Measurements from ENCODE around the gene VDR.
A peak's percentile ranks its signal among the peaks of the same experiment; 100 is the strongest.

The VDR gene

DNA sequence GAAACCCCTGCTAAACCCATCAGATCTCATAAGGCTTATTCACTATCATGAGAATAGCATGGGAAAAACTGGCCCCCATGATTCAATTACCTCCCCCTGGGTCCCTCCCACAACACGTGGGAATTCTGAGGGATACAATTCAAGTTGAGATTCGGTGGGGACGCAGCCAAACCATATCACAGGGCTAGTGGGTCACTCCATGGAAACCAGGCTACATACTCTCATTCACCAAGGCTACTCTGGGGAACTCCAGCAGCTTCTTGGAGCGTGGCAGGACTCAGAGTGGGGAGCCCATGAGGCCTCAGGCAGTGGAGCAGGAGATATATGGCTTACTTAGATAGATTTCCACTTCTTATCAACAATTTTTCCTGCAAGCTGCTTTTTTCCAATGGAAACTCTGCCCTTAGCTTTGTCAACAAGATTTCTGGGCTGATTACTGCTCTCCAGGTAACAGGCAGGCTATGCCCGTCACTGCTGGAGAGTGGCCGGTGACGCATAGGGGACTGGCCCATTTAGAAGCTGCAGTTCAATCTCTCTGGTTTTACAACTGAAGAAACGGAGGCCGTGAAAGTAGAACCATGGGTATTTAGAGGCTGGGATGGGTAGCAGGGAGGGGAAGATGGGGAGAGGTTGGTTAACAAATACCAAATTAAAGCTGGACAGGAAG lies 16.5 kb downstream of the VDR start:
- peak overlapping the region; percentile 52 to 59 for H3K4me3 Mint-ChIP-seq
- DNase-seq = no peak
- no peaks in the 10 kb centered on the region for H3K27me3 Mint-ChIP-seq
- peak overlapping the region in 1 of 2 donors; percentile 38 for H3K27ac Mint-ChIP-seq
- H3K9me3 Mint-ChIP-seq = no peaks in the 10 kb centered on the region
- peaks cover 98% of the 10 kb centered on the region for H3K4me1 Mint-ChIP-seq
- no peak for ATAC-seq

DNA sequence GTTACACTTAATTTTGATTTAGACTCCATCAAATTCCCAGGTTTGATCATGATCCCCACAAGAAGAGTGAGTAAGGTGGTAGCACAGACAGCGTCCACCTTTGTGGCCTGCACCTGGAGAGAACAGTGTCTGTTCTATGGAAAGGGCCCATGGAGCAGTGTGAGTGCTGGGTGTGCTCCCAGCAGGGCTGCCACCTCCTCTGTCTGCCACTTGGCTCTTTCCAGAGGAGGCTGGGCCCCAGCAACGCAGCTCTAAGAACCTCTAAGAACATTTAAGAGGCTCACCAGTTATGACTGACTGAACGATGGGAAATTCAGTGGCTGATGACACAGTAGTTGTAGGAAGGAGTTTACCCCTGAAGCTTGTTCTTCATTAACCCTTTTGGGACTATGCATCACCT lies 17.3 kb downstream of the VDR start:
- Mint-ChIP-seq H3K27ac (peak overlapping the region in 1 of 2 donors; percentile 22), H3K27me3 (no peaks in the 10 kb centered on the region), H3K4me3 (peak overlapping the region in 1 of 2 donors; percentile 17), H3K4me1 (peaks cover 98% of the 10 kb centered on the region), H3K9me3 (no peaks in the 10 kb centered on the region)
- ATAC-seq (no peak), DNase-seq (no peak)

DNA sequence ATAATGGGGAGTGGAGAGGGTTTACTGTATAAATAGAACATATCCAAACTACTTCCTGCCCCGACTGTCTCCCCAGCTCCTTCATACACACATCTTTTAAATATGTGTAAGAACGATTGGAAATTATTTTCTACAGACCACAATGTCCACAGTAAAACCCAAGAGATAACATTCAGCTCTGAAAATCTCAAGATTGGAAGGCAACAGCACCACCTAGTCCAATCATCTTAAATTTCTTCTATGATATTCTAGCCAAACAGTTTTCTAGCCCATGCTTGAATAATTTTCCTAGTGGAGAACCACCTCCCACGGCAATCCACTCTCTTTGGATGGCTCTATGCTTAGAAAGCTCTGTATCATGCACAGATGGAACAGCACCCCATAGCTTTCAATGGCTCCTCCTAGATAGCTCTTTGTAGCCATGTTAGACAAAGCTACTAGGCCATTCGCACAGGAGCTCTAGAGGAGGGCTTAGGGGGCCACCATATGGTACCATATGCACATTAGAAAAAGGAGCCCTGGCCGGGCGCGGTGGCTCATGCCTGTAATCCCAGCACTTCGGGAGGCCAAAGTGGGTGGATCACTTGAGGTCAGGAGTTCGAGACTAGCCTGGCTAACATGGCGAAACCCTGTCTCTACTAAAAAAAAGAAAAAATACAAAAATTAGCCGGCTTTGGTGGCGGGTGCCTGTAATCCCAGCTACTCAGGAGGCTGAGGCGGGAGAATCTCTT lies 18.1 kb downstream of the VDR start:
- Mint-ChIP-seq H3K27me3 (no peaks in the 10 kb centered on the region), H3K27ac (peak overlapping the region in 1 of 2 donors; percentile 79), H3K4me3 (peak overlapping the region; percentile 3 to 94), H3K4me1 (peaks cover 98% of the 10 kb centered on the region), H3K9me3 (no peaks in the 10 kb centered on the region)
- no peak for DNase-seq
- ATAC-seq = no peak

DNA sequence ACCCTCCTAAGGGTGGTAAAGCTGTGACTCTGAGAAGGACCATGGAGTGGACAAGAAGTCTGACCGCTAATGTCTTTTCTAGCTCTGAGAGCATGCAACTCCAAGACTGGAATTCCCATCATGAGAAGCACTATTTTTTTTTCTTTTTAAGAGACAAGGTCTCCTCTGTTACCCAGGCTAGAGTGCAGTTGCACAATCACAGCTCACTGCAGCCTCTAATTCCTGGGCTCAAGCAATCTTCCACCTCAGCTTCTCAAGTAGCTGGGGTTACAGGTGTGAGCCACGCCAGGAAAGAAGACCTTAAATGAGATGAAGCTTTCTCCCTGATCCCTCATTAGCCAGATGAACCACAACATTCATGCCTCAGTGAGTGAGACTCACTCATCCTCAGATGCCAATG lies 19.2 kb downstream of the VDR start:
- Mint-ChIP-seq H3K27me3 (no peaks in the 10 kb centered on the region), H3K4me3 (peak overlapping the region; percentile 94 to 96), H3K27ac (peak overlapping the region; percentile 85 to 94), H3K4me1 (peaks cover 95% of the 10 kb centered on the region), H3K9me3 (no peaks in the 10 kb centered on the region)
- DNase-seq (no peak), ATAC-seq (no peak)

DNA sequence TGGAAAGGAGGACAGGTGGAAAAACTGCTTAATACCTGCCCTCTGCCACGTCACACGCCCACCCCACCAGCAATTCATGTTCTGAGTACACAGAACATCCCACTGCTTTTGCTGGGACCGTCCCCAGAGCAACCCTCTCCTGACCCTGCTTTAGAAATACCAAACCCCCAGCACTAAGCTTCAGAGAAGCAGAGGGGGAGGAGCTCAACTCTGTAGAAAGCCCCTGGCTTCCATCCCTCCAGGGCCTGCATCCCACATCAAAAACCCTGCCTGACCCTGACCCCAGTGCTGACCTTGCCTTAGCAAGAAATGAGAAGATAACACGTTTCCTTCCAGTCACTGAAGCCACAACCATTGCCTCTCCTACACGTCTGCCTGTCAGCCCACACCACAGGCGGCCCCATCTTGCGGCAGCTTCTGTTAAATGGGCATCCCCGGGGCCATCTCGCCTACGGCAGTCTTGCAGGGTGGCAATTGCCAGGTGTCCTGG lies 19.7 kb downstream of the VDR start:
- ATAC-seq = peak; percentile 94
- peak overlapping the region; percentile 94 to 97 for H3K27ac Mint-ChIP-seq
- H3K9me3 Mint-ChIP-seq = no peaks in the 10 kb centered on the region
- H3K4me1 Mint-ChIP-seq = peaks cover 96% of the 10 kb centered on the region
- peak overlapping the region; percentile 94 to 96 for H3K4me3 Mint-ChIP-seq
- H3K27me3 Mint-ChIP-seq = no peaks in the 10 kb centered on the region
- peak; percentile 87 to 97 for DNase-seq

DNA sequence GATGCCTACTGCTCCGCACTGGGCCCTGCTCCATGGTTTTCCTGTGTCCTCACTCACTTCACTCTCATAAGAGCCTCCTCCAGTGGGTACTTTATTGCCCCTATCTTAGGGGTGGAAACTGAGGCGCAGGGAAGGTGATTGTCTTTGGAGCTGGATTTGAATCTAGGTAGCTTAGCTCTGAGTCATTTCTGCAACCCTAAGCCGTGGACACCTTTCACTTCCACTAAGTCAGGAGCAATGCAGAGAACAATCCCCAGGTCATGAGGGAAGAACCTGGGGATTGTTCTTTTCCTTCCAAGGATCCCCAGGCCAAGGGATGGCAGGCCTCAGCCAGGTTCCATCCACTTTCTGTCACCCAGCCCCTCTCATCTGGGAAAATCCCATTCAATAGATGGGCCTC lies 20.3 kb downstream of the VDR start:
- peak overlapping the region; percentile 94 to 97 for H3K27ac Mint-ChIP-seq
- peaks cover 97% of the 10 kb centered on the region for H3K4me1 Mint-ChIP-seq
- no peaks in the 10 kb centered on the region for H3K27me3 Mint-ChIP-seq
- no peak for DNase-seq
- ATAC-seq = no peak
- peak overlapping the region; percentile 94 to 96 for H3K4me3 Mint-ChIP-seq
- H3K9me3 Mint-ChIP-seq = no peaks in the 10 kb centered on the region

DNA sequence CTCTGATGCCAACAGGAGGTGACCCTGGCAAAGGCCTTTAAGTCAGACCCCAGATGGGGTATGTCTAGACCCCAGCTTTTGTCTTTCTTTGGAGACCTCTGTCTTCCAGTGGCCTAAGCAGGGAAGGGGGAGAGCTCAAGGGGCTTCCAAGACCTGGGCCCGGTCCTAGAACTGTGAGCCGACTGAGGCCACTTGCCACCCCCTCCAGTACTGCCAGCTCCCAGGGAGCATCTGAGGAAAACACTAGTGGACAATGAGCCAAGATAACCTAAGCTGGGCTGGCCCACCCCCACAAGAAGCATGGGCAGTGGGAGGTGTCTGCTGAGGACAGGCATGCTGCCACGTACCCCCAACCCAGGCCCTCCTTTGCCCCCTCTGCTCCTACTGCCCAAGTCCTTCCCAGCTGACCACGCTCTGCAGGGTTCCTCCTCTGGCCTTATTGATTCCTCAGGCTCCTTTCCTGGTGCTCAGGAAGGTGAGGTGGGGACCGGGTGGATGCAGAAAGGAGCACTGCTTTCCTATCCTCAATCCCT lies 21.1 kb downstream of the VDR start:
- no peak for ATAC-seq
- Mint-ChIP-seq H3K9me3 (no peaks in the 10 kb centered on the region), H3K27ac (peak overlapping the region; percentile 94 to 95)

DNA sequence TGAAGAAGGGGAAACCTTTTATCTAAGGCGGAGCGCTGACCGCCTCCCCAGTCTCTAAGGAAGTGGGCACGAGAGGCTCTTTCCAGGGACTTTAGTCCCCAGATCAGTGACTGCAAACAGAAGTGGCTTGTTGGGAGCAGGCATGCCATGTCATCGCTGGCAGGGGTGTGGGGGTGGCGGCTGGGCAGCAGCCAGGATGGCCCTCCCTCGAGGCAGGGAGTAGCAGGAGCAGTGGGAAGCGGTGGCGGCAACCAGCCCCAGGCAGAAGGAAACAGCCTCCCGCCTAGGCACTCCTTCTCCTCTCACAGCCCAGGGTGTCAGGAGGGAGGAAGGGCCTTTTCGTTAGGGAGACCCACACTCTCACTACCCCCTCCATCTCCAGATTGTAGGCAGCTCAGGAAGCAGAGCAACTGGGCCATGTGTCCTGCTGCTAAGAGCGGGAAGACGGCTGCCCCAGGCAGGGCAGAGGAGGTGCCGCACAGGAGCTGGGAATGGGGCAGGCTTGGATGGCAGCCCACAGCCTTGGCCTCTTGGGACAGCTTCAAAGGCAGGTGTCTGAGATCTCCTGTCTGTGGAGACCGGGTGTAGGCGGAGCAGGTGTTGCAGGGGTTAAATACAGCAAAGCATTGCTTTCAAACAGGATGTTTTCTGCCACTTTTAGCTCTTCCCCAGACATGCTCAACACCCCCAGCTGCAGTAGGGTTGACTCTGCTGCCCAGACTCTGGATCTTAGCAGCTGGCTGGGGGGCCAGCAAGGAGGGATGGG lies 21.8 kb downstream of the VDR start:
- DNase-seq (peak; percentile 34 to 45), ATAC-seq (peak; percentile 10)
- H3K4me1 Mint-ChIP-seq = peaks cover 97% of the 10 kb centered on the region
- H3K9me3 Mint-ChIP-seq = no peaks in the 10 kb centered on the region
- H3K27me3 Mint-ChIP-seq = no peaks in the 10 kb centered on the region
- H3K27ac Mint-ChIP-seq = peak overlapping the region; percentile 94 to 95
- peak overlapping the region; percentile 94 to 96 for H3K4me3 Mint-ChIP-seq

More for the DNA sequence above, 21.1 kb downstream of the VDR start:
- peak overlapping the region; percentile 94 to 96 for H3K4me3 Mint-ChIP-seq
- no peaks in the 10 kb centered on the region for H3K27me3 Mint-ChIP-seq
- H3K4me1 Mint-ChIP-seq = peaks cover 97% of the 10 kb centered on the region
- no peak for DNase-seq

DNA sequence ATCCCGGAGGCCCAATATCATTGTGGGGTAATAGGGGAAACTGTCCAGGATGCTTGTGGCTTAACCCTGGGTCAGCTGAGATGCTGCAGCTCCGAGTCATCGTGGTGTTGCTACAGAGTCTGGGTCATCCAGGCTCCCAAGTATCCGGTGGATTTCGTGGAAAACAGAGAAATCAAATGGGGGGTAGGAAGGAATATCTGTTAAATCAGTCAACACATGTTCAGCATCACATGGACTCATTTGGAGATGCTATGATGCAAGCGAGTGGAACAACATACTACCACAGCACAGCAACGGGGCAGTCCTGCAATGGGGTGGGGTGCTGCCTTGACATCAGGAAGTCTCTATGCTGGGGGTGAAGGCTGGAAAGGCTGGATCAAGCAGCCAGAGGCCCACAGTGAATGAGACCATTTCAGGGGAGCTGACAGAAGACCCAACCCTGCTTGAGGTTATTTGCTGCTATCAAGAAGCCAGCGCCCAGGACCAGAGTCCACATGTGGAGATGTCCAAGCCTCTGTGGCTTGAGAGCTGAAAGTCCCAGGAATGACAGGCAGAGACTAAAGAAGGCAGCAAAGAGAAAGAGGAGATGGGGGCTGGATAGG lies 22.9 kb downstream of the VDR start:
- Mint-ChIP-seq H3K9me3 (no peaks in the 10 kb centered on the region), H3K27me3 (no peaks in the 10 kb centered on the region), H3K4me3 (peak overlapping the region; percentile 94 to 96), H3K4me1 (peaks cover 87% of the 10 kb centered on the region), H3K27ac (peak overlapping the region; percentile 95)
- ATAC-seq (no peak), DNase-seq (no peak)

DNA sequence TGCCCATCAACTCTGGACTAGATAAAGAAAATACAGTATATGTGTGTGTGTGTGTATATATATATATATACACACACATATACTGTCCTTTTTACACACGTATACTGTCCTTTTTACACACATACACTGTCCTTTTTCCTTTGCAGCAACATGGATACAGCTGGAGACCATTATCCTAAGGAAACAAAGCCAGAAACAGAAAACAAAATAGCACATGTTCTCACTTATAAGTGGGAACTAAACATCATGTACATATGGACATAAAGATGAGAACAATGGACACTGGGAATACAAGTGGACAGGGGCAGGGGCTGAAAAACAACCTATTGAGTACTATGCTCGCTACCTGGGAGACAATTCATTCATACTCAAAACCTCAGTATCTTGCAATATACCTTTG lies 23.7 kb downstream of the VDR start:
- Mint-ChIP-seq H3K4me3 (peak overlapping the region in 1 of 2 donors; percentile 94), H3K4me1 (peaks cover 87% of the 10 kb centered on the region), H3K27ac (peak overlapping the region in 1 of 2 donors; percentile 59), H3K9me3 (no peaks in the 10 kb centered on the region), H3K27me3 (no peaks in the 10 kb centered on the region)
- no peak for DNase-seq
- no peak for ATAC-seq

DNA sequence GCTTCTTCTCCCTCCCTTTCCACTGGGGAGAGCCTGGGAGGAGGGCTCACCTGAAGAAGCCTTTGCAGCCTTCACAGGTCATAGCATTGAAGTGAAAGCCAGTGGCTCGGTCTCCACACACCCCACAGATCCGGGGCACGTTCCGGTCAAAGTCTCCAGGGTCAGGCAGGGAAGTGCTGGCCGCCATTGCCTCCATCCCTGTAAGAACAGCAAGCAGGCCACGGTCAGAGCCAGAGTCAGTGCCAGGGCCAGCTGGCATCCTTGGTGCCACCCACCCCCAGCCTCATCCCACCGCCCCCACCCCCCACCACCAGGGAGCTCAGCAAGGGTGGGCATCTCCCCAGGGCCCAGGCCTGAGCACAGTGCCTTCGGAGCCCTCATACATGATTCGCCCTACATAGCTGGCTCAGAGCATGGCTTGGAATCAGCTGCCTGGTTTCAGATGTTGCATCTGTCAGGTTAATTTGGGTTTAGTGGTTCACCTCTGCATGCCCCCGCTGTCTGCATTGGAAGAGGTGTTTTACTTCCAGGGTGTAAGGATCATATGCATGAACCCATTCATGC lies 25.8 kb downstream of the VDR start:
- H3K4me1 Mint-ChIP-seq = peaks cover 68% of the 10 kb centered on the region
- H3K27ac Mint-ChIP-seq = no peak overlapping the region
- H3K4me3 Mint-ChIP-seq = peak overlapping the region; percentile 36 to 45
- DNase-seq (no peak), ATAC-seq (no peak)
- no peaks in the 10 kb centered on the region for H3K27me3 Mint-ChIP-seq
- no peaks in the 10 kb centered on the region for H3K9me3 Mint-ChIP-seq

DNA sequence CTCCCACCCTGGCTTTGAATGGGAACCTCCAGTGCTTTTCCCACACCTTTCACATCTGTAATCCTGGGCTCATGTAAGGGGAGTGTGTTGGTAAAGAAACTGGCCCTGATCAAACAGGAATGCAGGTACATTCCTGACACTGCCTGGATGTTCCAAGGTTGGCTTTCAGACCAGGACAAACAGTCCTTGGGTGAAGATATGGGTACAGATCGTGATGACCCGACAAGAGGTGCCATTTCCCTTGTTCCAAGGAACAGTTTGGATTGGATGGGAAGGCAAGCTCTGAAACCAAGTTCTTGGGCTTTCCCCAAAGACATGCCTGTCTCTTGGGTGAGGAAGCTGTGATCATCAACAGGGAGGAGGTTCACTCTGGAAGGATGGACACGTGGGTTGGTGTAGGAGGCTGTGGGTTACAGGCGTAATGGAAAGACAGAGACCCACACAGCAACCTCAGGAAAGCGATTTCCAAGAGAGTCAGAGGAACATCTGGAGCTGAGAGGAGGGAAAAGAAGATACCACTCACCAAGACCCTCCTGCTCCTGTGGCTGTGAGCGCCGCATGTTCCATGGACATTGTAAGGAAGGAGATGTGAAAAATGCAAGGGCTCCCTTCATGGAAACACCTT lies 26.4 kb downstream of the VDR start:
- H3K27me3 Mint-ChIP-seq = no peaks in the 10 kb centered on the region
- peaks cover 62% of the 10 kb centered on the region for H3K4me1 Mint-ChIP-seq
- DNase-seq = no peak
- no peaks in the 10 kb centered on the region for H3K9me3 Mint-ChIP-seq
- ATAC-seq = no peak
- H3K4me3 Mint-ChIP-seq = no peak overlapping the region
- H3K27ac Mint-ChIP-seq = no peak overlapping the region

DNA sequence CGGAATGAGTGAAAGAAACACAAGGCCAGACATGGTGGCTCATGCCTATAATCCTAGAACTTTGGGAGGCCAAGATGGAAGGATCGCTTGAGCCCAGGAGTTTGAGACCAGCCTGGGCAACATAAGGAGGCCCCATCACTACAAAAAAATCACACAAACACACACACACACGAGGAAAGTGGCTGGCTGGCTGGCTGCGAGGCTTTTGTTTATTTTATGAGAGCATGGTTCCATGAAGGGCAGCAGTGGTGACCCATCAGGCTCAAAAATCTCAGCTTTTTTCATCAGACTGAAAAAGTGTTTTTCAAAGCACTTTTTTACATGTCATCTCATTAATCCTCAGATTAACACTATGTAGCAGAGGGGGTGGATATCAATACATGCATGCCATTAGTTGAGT lies 27.7 kb downstream of the VDR start:
- Mint-ChIP-seq H3K4me3 (no peak overlapping the region), H3K4me1 (peaks cover 59% of the 10 kb centered on the region)

DNA sequence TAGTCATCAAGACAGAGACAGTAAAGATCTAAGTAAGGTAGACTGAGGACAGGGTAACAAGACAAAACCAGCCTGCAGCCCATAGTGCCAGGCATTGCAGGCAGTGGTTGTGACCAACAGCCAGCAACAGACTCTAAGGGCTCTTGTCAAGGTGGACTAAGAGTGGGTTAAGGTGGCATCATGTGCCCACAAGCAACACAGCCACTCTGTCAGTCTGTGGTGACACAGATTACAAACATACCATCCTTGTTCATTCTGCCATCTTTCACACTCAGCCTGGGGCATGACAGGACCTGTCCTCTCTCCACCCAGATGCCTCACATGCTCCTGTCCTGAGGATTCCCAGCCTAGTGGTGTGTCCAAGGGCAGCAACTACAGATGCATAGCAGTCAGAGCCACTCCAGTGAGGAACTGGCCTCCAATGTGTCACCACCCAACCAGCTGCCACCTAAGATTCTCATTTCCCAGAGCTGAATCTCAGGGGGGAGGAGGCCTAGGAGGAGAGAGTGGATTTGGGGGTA lies 28.3 kb downstream of the VDR start:
- Mint-ChIP-seq H3K4me3 (no peak overlapping the region), H3K4me1 (peaks cover 59% of the 10 kb centered on the region), H3K9me3 (no peaks in the 10 kb centered on the region), H3K27me3 (no peaks in the 10 kb centered on the region), H3K27ac (no peak overlapping the region)
- DNase-seq = no peak
- peak; percentile 31 for ATAC-seq

More for the DNA sequence above, 27.7 kb downstream of the VDR start:
- Mint-ChIP-seq H3K27ac (no peak overlapping the region), H3K27me3 (no peaks in the 10 kb centered on the region), H3K9me3 (no peaks in the 10 kb centered on the region)
- DNase-seq (no peak), ATAC-seq (no peak)

Measured in stimulated activated naive CD8-positive, alpha-beta T cell treated with anti-CD3 and anti-CD28 coated beads, Interleukin-15, amount 100 ng/mL, for 72 hours (primary cell).